NT2/D1 (cell line): Measurements from ENCODE around the gene MUTYH.

ENCODE experiments used
- SUZ12 ChIP-seq: IDR thresholded peaks from 2 replicates; pipeline ENCODE4 v1.6.1; 2011; ENCODE audit not compliant: insufficient read length, insufficient read depth; ENCODE audit errors: extremely low read depth
- ZNF274 ChIP-seq: IDR thresholded peaks from 2 replicates; pipeline ENCODE4 v1.6.1; 2011; ENCODE audit warnings: mild to moderate bottlenecking, low read depth, low read length

- TF ChIP-seq SUZ12 (no peak), ZNF274 (no peak)
Measured at GRCh38 chr1:45348020-45348419, 7.8 kb upstream of the MUTYH start.
